A673 (cell line): ENCODE data around the gene KDM3A.

ENCODE experiments used
- EZH2 ChIP-seq: fragments of 200-600 bp; sonication (generic); IDR thresholded peaks from 2 replicates; pipeline ENCODE4 v1.6.1; 2017; ENCODE audit warnings: borderline replicate concordance, low read depth, mild to moderate bottlenecking, mixed read lengths, antibody characterized with exemption, low read length; ENCODE audit not compliant: poor library complexity, severe bottlenecking
- TF ChIP-seq, protein P1 (sequence below): fragments of 300-800, 200-600 bp; sonication (generic); conservative IDR thresholded peaks from 2 replicates; pipeline ENCODE4 v1.5.1; 2017; ENCODE audit warnings: low read depth, mild to moderate bottlenecking, antibody characterized with exemption, low read length, moderate library complexity, mixed read lengths

GRCh38 chr2:86454238-86454637 lies 13.1 kb downstream of the KDM3A start:
- TF ChIP-seq, protein P1, sequence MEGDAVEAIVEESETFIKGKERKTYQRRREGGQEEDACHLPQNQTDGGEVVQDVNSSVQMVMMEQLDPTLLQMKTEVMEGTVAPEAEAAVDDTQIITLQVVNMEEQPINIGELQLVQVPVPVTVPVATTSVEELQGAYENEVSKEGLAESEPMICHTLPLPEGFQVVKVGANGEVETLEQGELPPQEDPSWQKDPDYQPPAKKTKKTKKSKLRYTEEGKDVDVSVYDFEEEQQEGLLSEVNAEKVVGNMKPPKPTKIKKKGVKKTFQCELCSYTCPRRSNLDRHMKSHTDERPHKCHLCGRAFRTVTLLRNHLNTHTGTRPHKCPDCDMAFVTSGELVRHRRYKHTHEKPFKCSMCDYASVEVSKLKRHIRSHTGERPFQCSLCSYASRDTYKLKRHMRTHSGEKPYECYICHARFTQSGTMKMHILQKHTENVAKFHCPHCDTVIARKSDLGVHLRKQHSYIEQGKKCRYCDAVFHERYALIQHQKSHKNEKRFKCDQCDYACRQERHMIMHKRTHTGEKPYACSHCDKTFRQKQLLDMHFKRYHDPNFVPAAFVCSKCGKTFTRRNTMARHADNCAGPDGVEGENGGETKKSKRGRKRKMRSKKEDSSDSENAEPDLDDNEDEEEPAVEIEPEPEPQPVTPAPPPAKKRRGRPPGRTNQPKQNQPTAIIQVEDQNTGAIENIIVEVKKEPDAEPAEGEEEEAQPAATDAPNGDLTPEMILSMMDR = no peak
- no peak for TF ChIP-seq EZH2
